Right atrium auricular region (tissue), 2 donors: Measurements from ENCODE around the gene ADSS1. TPM values are rescaled to one million over a fixed set of nuclear protein-coding genes. Genes with fewer than 3 reads are reported as not detected.

Source experiments
- DNase-seq: peaks from one replicate; pipeline ENCODE4 v3.0.0-alpha.2; 2019; ENCODE audit warnings: low spot score
- H3K27ac ChIP-seq, 2 donors: fragments of 200-600 bp; sonication (generic); 1 replicate in 1 of 2; 2 replicates in 1 of 2; pipeline ENCODE4 v1.5.1; 2016 to 2019
- H3K27me3 ChIP-seq, 2 donors: fragments of 200-600 bp; sonication (generic); one replicate each; pipeline versions ENCODE4 v1.5.1 to v1.6.0; 2017 to 2019
- H3K36me3 ChIP-seq: fragments of 200-600 bp; sonication (generic); one replicate; pipeline ENCODE4 v1.5.1; 2016
- H3K4me1 ChIP-seq, 2 donors: fragments of 200-600 bp; sonication (generic); one replicate each; pipeline versions ENCODE4 v1.5.1 to v1.6.0; 2017 to 2019
- H3K4me3 ChIP-seq, 2 donors: fragments of 200-600 bp; sonication (generic); 1 replicate in 1 of 2; 2 replicates in 1 of 2; pipeline ENCODE4 v1.5.1; 2017 to 2019; ENCODE audit warnings: mild to moderate bottlenecking in 1 of 2, moderate library complexity in 1 of 2
- H3K9me3 ChIP-seq, 2 donors: fragments of 200-600 bp; sonication (generic); one replicate each; pipeline ENCODE4 v1.5.1; 2019
- total RNA-seq, 2 donors: library from RNA; depleted of rRNA; stranded (reverse); fragments of >200 nt; gene quantifications; one replicate each; pipeline ENCODE4 v1.1.0, GENCODE V29; 2016
- TF ChIP-seq, protein P1 (sequence below), 2 donors: fragments of 200-600 bp; sonication (generic); IDR thresholded peaks; one replicate each; pipeline ENCODE4 v1.5.1; 2019; ENCODE audit warnings: antibody characterized with exemption in 2 of 2

Gene ADSS1
- total RNA-seq, 2 donors from 2014 or later, result 113 to 158 TPM

DNA sequence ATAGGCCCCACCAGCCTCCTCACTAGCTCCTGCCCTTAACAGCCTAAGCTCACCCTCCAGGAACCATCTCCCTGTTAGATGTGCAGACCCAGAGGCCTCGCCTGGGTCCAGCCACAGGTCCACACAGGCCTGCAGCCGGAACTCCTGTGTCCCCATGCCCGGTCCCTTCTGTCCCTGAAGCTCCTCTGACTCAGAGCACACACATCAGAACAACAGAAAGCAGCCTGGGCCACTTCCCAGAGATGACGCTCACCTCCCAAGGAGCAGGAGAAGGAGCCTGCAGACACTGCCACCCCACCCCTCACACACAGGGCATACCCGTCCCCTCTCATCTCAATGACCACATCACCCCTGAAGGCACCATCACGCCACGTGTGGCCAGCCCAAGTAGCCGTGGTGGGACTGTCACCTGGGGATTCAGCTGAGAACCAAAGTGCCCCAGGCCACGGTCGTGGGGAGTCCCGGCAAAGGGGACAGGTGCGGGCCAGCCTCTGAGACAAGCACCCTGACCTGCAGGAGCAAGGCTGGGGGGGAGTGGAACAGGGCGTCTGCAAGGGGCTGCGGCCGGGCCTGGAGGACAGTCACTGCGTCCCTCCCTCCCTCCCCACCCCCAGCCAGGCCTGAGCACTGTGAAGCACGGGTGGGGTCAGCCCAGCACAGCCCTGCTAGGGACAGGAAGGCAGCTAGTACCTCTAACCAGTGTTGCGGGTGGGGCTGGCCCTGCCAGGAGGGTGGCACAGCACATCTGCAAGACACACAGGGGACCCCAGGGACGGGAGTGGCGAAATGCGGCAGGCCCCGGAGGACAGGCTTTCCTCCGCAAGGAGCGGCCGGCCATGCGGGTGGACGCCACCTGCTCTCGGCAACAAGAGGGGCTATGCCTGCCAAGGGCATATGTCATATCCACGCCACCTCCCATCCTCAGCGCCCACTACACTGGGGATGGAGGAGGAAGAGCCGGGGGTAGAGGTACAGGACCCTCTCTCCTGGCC, 66.0 kb downstream of the ADSS1 start:
- peaks cover 18% of the 10 kb centered on the region for H3K36me3 ChIP-seq
- H3K4me1 ChIP-seq, result peaks cover 0 to 55% of the 10 kb centered on the region in 2 donors
- TF ChIP-seq, protein P1, sequence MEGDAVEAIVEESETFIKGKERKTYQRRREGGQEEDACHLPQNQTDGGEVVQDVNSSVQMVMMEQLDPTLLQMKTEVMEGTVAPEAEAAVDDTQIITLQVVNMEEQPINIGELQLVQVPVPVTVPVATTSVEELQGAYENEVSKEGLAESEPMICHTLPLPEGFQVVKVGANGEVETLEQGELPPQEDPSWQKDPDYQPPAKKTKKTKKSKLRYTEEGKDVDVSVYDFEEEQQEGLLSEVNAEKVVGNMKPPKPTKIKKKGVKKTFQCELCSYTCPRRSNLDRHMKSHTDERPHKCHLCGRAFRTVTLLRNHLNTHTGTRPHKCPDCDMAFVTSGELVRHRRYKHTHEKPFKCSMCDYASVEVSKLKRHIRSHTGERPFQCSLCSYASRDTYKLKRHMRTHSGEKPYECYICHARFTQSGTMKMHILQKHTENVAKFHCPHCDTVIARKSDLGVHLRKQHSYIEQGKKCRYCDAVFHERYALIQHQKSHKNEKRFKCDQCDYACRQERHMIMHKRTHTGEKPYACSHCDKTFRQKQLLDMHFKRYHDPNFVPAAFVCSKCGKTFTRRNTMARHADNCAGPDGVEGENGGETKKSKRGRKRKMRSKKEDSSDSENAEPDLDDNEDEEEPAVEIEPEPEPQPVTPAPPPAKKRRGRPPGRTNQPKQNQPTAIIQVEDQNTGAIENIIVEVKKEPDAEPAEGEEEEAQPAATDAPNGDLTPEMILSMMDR (IDR thresholded peaks at IDR 0.05), result no peak

DNA sequence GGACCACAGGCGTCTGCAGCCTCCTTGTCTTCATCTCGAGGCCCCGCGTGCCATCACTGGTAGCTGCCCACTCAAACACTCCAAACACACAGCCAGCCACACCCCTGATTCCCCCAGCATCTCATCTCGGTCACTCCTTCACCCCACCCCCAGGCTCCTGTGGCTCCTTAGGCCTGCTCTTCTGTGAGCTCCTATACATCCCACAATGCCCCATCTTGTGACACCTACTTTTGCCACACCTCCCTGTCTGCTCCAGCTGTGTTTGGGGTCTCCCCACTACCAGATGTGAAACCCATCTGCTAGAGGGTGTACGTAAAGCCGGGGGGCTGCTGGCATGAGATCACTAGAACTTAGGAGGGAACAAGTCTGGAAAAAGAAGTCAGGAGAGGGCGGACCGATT, 67.4 kb downstream of the ADSS1 start:
- peaks cover 18% of the 10 kb centered on the region for H3K36me3 ChIP-seq
- H3K27me3 ChIP-seq, result no peaks in the 10 kb centered on the region
- no peak for DNase-seq
- peaks cover 0 to 58% of the 10 kb centered on the region in 2 donors for H3K4me1 ChIP-seq
- H3K27ac ChIP-seq, result no peak overlapping the region
- H3K4me3 ChIP-seq, result no peak overlapping the region
- TF ChIP-seq, protein P1 (IDR thresholded peaks at IDR 0.05), result no peak
- no peaks in the 10 kb centered on the region for H3K9me3 ChIP-seq

More for the DNA sequence above, 66.0 kb downstream of the ADSS1 start:
- no peak for DNase-seq
- no peak overlapping the region for H3K4me3 ChIP-seq
- no peaks in the 10 kb centered on the region for H3K27me3 ChIP-seq
- no peaks in the 10 kb centered on the region for H3K9me3 ChIP-seq
- H3K27ac ChIP-seq, result no peak overlapping the region

DNA sequence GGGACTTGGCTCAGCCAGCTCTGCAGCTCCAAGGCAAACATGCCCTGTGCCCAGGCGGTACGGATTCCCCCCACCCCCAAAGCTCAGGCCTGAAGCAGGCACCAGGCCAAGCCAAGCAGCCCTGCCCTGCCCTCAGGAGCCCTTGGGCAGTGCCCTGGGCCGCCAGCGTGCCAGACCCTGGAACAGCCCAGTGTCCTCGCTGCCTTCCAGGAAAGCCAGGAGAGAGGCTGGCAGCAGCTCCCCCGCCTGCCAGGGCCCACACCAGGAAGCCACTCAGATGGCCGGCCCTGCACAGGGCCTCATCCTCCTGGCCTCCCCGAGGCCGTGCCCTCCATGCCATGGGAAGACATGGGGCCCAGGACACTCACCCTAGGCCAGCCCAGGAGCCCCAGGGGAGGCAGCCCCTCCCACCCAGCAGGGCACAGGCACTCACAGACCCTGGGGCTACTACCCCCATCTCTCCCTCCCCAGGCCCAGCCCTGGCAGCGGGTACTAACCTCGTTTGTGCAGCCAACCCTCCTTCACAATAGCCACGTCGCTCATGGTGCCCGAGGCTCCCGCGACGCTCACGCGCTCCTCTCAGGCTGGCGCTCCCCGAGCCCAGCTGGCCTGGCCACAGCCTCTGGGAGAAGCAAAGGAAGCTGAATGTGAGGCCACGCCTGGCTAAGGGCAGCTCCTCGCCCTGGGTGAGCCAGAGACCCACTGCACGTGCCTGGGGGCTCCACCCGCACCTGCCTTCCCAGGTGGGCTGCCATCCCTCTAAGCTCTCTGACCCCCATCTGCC, 68.3 kb downstream of the ADSS1 start:
- Histone ChIP-seq H3K4me1 (peaks cover 0 to 58% of the 10 kb centered on the region in 2 donors), H3K27me3 (no peaks in the 10 kb centered on the region), H3K4me3 (no peak overlapping the region), H3K36me3 (peaks cover 18% of the 10 kb centered on the region), H3K27ac (no peak overlapping the region), H3K9me3 (no peaks in the 10 kb centered on the region)
- TF ChIP-seq, protein P1 (IDR thresholded peaks at IDR 0.05), result no peak
- DNase-seq, result no peak

DNA sequence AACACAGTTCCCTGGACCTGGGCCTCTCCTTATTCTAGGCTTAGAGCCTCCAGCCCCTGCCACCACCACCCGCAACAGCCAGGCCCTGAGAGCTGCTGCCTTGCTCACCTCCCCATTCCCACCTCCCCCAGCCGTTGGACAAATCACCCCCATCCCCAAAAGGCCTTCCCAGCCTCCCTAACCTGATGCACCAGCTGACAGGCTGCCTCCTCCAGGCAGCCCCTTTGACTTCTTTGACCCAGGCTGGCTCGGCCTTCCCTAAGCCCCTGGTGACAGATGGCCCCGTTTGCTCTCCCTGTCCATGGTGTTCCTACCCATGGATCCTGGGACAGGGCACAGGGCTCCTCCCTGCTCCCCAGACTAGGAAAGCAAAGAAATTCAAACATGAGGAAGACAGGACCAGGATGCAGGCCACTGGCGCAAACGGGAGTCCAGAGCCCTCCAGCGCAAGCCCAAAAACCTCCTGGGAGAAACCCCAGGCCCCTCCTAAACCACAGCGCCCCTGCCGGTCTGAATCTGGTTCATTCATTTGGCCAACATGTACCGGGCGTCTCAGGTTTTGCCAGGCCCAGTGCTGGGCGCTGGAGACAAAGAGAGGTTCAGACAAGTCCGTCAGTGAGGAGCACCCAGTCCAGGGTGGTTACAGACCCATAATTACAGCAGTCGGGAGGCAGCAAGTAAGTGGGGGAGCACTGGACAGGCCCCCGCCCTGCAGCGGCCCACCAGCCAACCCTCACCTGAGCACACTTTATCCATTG, 69.1 kb downstream of the ADSS1 start:
- Histone ChIP-seq H3K4me1 (peaks cover 0 to 59% of the 10 kb centered on the region in 2 donors), H3K27ac (no peak overlapping the region), H3K9me3 (no peaks in the 10 kb centered on the region), H3K4me3 (no peak overlapping the region), H3K36me3 (peaks cover 18% of the 10 kb centered on the region), H3K27me3 (no peaks in the 10 kb centered on the region)
- DNase-seq, result no peak
- TF ChIP-seq, protein P1 (IDR thresholded peaks at IDR 0.05), result no peak

DNA sequence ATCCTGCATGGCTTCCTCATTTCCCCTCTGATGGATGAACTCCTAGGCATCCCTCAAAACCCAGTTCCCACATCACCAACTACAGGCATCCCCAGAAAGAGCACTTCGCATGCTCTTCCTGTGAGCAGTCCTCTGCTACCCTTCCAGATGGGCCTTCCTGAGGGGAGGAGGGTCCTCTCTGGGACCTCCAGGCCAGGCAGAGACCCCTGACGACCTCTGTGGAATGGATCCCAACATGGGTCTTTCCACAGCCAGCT, 69.6 kb downstream of the ADSS1 start:
- H3K27ac ChIP-seq, result no peak overlapping the region

More for the DNA sequence above, 69.6 kb downstream of the ADSS1 start:
- no peak for DNase-seq
- Histone ChIP-seq H3K27me3 (no peaks in the 10 kb centered on the region), H3K4me1 (peaks cover 0 to 61% of the 10 kb centered on the region in 2 donors), H3K4me3 (peak overlapping the region in 1 of 2 donors; percentile 88), H3K36me3 (peaks cover 18% of the 10 kb centered on the region), H3K9me3 (no peaks in the 10 kb centered on the region)
- TF ChIP-seq, protein P1 (IDR thresholded peaks at IDR 0.05), result no peak
